GM18508 (cell line): ENCODE results near the gene ATG2A.

Experiments
- ATAC-seq: cut with Tn5 transposase; IDR thresholded peaks from one replicate; pipeline ENCODE4 v1.9.1; 2021; ENCODE audit warnings: moderate number of reproducible peaks; ENCODE audit not compliant: insufficient read depth, unreplicated experiment

Gene ATG2A

GRCh38 chr11:64916775-64917662, at the start of gene ATG2A:
Gene ATG2A, minus strand, starts transcription at chr11:64917209. Its CDS starts 74 bp downstream, at chr11:64917135.
- peak; percentile 81 for ATAC-seq

GRCh38 chr11:64963072-64963631, 46.1 kb upstream of the ATG2A start:
- no peak for ATAC-seq

DNA sequence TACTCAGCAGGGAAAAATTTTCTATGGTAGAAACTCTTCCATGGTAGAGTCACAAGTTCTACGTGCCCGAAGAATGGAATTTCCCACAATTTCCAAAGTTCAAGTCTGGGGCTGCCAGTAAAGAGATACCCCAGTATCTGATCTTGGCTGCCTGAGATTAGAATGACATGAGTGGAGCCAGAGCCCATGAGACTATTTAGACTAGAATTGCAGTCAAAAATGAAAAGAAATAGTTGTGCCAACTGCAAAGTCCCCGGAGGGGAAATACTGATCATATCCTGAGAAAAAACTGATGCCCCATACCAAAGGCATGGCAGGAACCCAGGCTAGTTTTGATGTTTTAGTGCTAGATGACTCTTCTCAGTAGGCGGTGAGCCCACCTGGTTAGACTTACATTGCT, 43.7 kb upstream of the ATG2A start:
- ATAC-seq, result no peak

DNA sequence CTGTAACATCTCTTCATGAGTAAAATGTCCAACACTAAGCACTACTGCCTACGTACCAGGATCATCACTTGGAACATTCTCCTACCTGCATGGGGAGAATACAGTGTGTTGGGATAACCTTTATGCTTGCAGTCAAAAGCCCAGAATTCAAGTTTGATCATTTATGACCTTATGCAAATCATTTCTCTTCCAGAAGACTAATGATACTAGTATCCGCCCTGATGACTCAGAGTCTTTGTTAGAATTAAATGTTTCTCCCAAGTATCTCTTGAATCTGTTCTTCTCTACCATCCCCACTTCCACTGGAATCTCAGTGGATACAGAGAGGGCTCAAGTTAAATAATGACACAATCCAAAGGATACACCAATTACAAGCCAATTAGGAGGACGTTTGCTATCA, 42.5 kb upstream of the ATG2A start:
- no peak for ATAC-seq

DNA sequence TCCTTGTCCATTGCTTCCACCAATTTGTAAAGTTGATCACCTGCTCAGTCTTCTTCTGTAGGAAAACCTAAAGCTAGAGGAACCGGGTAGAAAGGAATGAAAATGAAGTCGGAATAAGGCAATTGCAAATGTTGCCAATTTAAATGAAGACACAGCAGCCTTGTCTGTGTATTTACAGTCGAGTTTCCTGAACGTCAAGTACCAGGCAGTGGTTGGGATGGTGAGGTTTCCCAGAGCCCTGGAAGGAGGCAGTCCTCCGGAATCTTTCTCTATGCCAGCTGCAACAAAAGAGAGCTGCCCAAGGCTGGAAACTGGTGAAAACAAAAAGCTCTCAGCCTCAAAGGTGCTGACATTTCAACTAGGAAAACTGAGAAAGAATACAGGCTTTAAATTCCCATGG, 37.2 kb upstream of the ATG2A start:
- ATAC-seq, result no peak

DNA sequence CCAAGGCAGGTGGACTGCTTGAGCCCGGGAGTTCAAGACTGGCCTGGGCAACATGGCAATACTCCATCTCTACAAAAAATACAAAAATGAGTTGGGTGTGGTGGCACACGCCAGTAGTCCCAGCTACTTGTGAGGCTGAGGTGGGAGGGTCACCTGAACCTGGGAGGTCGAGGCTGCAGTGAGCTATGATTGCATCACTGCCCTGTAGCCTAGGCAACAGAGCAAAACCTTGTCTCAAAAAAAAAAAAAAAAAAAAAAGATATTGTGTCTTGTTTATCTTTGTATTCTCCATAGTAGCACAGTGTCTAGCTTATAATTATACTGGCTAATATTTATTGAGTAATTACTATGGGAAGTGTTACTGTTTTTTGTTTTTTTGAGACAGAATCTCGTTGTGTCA, 34.5 kb upstream of the ATG2A start:
- no peak for ATAC-seq

DNA sequence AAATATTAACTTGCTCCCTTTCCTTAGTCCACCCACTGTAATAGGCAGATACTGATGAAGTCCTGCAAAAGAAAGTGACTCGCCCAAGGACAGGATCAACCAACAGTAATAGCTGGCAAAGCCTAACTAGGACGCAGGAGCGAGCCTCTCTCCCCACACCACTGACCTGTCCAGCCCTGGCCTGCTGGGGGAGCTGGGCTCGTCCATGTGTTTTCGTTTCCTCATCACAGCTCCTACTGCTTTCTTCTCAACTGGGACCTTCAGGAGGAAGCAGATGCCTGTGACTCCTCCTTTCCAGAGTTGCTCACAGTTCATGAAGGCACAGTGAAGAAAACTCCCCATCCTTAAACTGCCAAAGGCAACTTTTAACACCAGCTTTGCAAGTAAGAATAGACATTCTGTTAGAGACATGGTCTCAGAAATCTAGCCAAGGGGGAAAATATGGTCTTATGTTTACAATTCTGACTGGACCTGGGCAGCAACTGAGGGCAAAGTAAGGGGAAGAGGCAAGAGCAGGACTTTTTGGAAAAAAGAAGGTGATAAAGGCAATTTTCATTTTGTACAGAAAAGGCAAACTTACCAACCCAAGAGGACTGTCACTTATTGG, 30.3 kb upstream of the ATG2A start:
- no peak for ATAC-seq

GRCh38 chr11:64936539-64936938, 19.5 kb upstream of the ATG2A start:
- ATAC-seq, result no peak

DNA sequence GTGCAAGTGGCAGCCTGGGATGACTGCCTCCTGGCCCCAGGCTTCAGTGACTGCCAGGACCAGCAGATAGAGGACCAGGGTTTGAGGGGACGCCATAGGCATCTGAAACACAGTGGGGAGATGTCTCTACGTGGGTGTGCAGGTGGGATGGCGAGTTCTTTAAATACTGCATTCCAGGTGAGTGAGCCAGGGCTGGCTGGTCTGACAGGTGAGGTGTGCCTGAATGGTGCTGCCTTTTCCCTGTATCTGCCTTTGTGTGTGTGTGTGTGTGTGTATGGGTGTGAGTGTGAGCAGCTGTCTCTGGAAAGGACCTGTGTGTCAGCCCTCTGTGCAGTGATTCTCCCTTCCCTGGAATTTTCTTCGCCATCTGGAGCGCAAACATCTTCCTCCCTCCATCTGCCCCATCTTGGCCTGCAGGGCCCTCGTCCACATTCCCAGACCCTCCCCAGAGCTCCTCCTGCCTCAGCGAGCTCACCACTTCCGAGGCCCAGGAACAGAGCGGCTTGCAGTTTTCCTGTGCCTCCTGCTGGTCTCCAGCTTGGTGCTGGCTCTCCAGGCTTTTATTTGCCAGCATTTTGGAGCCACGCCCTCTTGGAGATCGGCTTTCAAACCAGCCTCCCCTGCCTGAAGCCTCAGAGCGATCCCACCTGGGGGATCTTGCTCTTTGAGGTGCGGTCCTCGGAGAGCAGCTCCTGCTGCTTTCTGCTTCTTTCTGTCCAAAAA, 18.5 kb upstream of the ATG2A start, which contains the start of gene GPHA2:
Gene GPHA2 (minus strand): TSS at position 535 of the 723 bp plus-strand sequence. CDS start 433 bp downstream, at position 102.
- no peak for ATAC-seq

DNA sequence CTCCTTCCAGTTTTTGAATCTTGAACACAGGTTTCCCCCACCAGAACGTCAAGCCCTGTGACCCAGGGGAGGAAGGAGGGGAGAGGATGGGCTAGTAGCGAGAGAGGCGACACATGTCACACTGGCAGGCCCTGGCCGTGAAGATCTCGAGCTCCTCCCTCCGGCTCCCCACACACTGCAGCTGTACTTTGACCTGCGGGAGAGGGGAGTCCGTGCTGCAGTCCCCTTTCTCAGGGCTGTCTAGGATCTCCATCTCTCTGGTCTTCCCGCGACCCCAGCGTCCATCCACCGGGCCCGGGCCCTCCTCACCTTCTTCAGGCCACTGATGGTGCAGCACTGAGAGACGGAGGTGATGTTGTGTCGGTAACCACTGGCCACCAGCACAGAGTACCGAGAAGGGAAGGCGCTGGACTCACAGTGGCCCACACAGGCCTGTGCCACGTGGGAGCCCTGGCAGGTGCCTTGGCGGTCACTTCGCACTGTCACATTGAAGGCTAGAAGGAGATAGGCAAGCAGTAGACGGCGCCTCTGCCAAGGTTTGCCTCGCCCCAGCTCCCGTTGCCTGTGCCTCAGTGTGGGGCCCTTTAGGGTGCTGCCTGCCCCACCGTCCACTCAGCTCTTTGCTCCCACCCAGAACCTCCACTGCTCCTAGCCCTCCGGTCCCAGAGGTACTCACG, 17.8 kb upstream of the ATG2A start:
- no peak for ATAC-seq

GRCh38 chr11:64933935-64934681, 17.1 kb upstream of the ATG2A start:
- no peak for ATAC-seq

GRCh38 chr11:64933213-64933934, 16.4 kb upstream of the ATG2A start:
- ATAC-seq, result no peak

GRCh38 chr11:64932324-64932723, 15.3 kb upstream of the ATG2A start:
- ATAC-seq, result no peak

- ATAC-seq, result no peak
Observed at GRCh38 chr11:64931290-64931689, 14.3 kb upstream of the ATG2A start.

- no peak for ATAC-seq
Observed at GRCh38 chr11:64930340-64930739, 13.3 kb upstream of the ATG2A start.

DNA sequence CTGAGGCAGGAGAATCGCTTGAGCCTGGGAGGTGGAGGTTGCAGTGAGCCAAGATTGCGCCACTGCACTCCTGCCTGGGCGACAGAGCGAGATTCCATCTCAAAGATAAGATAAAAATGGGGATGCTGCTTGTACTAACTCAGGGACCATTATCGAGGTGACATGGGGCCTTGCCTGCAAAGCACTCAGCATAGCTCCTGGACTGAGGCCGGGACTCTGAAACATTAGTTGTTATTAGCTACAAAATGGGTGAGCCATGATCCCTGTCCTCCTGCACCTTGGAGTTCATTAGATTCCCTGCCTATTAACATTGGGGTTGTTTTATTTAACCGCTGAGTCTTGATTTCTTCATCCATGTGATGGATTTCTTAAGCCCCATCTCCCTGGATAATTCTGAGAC, 12.6 kb upstream of the ATG2A start:
- no peak for ATAC-seq

- no peak for ATAC-seq
Observed at GRCh38 chr11:64928957-64929356, 11.9 kb upstream of the ATG2A start.

DNA sequence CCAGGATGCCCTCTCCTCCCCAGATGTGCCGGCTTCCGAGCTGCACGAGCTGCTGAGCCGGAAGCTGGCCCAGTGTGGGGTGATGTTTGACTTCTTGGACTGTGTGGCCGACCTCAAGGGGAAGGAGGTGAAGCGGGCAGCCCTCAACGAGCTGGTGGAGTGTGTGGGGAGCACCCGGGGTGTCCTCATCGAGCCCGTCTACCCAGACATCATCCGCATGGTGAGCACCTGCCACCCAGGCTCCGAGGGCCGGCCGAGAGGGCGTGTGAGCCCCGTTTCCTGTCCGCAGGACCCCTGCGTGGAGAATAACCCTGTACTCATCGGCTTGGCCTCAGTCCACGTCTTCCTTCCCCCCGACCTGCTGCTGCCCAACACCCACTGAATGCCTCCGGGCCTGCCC, 9.7 kb upstream of the ATG2A start:
- ATAC-seq, result no peak
